Keratinocyte (primary cell): ENCODE results near the gene SIX3.

Experiments
- CTCF ChIP-seq, 3 experiments: IDR thresholded peaks in 1 of 3; conservative IDR thresholded peaks in 1 of 3; optimal IDR thresholded peaks in 1 of 3; 2 replicates in 2 of 3; 3 replicates in 1 of 3; pipeline versions ENCODE3 to v1.5.1; 2011; ENCODE audit warnings: low read length in 3 of 3, mild to moderate bottlenecking in 3 of 3, moderate library complexity in 2 of 3, control low read depth in 1 of 3, inconsistent platforms in 1 of 3; ENCODE audit not compliant: insufficient read depth in 2 of 3; ENCODE audit errors: extremely low read depth in 1 of 3
- EZH2 ChIP-seq: IDR thresholded peaks from one replicate; pipeline ENCODE4 v1.6.1; 2012; ENCODE audit warnings: inconsistent platforms, mild to moderate bottlenecking, low read length, moderate library complexity

- no peak for TF ChIP-seq CTCF (optimal IDR thresholded peaks at IDR 0.05 in 1 of 3, IDR thresholded peaks at IDR 0.05 in 1 of 3, conservative IDR thresholded peaks at IDR 0.05 in 1 of 3; ENCODE audit: extremely low read depth in 1 of 3, insufficient read depth in 2 of 3, low read length in 3 of 3)
- no peak for TF ChIP-seq EZH2
Observed at GRCh38 chr2:44944952-44945612, 3.6 kb downstream of the SIX3 start.
